ENCODE data around the gene ABCA7. TPM values are rescaled to one million over a fixed set of nuclear protein-coding genes. Genes with fewer than 3 reads are reported as not detected.
A peak's percentile ranks its signal among the peaks of the same experiment; 100 is the strongest.

The ABCA7 gene
- total and polyA plus RNA-seq, 2 of the 13 experiments (the other 11 are each of a cell fraction or from before 2014, with no cell fraction given), result 4.4 to 32.4 TPM

GRCh38 chr19:1009041-1009980 lies 30.6 kb upstream of the ABCA7 start:
- no TSS peak for BruUV-seq (replicated peaks)
- POLR2A ChIA-PET, result no interaction called here
- TF ChIP-seq MIER3 (CRISPR knock-in tag; IDR thresholded peaks at IDR 0.05; ENCODE audit: borderline replicate concordance), result no peak
- peak; percentile 74 for TF ChIP-seq AGO2 (optimal IDR thresholded peaks at IDR 0.05; ENCODE audit: low read depth, low read length)
- no peak for TF ChIP-seq ZNF256 (CRISPR knock-in tag; conservative IDR thresholded peaks at IDR 0.05)
- TF ChIP-seq ZNF275 (CRISPR knock-in tag; IDR thresholded peaks at IDR 0.05; ENCODE audit: borderline replicate concordance), result no peak
- TF ChIP-seq RBFOX2 (IDR thresholded peaks at IDR 0.05; ENCODE audit: low read depth, low read length), result peak; percentile 57
- peak; percentile 82 for TF ChIP-seq ZBTB33 (CRISPR knock-in tag; IDR thresholded peaks at IDR 0.05)
- no peak overlapping the region for H3K4me3 ChIP-seq (replicated peaks in 1 of 3; ENCODE audit: insufficient read depth in 1 of 3, low read depth in 2 of 3, low read length in 3 of 3)
- 97% methylated on average over 40 of the region's 92 CpGs for WGBS (ENCODE audit: low lambda C conversion rate)
- H3K79me2 ChIP-seq (ENCODE audit: insufficient read depth, low read length), result no peaks in the 10 kb centered on the region
- CTCF ChIA-PET (ENCODE audit: low intra/inter-chr PET ratio, low total read pairs), result no interaction called here
- DNase-seq (ENCODE audit: low spot score) (no peak), ATAC-seq (no peak), FAIRE-seq (no peak)
- H3K9me3 ChIP-seq (ENCODE audit: low read length), result no peaks in the 10 kb centered on the region
- H3K36me3 ChIP-seq (replicated peaks in 1 of 2; ENCODE audit: control insufficient read depth in 1 of 2, insufficient read depth in 2 of 2, low read length in 2 of 2), result peaks cover 11 to 14% of the 10 kb centered on the region in 2 experiments; a peak in 3 of 5 replicates
- in situ Hi-C loops (cut with HindIII; ENCODE audit: extremely low pct_ligation_motif_present, low pct_unique_long_range_greater_than_20kb) (no loop called here), intact Hi-C loops (cut with micrococcal nuclease; ENCODE audit: unreplicated experiment) (no loop called here)
- H3K27me3 ChIP-seq (ENCODE audit: control insufficient read depth in 1 of 2, insufficient read depth in 2 of 2, low read length in 2 of 2), result peaks cover 2 to 8% of the 10 kb centered on the region in 2 experiments
- 0 out of 2 replicates have a peak, but pooled peaks cover 5% of the 10 kb centered on the region for H3K4me1 ChIP-seq (ENCODE audit: insufficient read depth, low read length)
- H3K4me2 ChIP-seq (ENCODE audit: low read depth, low read length), result no peak overlapping the region
- no peak overlapping the region for H3K9ac ChIP-seq (ENCODE audit: insufficient read depth, low read depth, low read length)
- no peaks in the 10 kb centered on the region for H4K20me1 ChIP-seq (ENCODE audit: insufficient read depth, low read length)
- H3K27ac ChIP-seq (ENCODE audit: extremely low read length, insufficient read depth, low read length), result no peak overlapping the region
- H2AFZ ChIP-seq (ENCODE audit: low read length), result no peak overlapping the region

Measured in HepG2 (cell line).